Mucosa of rectum (tissue), 2 donors: Measurements from ENCODE around the gene PDE6A.

Experiments
- H3K27ac ChIP-seq, 2 donors: one replicate each; pipeline ENCODE4 v1.7.0; 2013; ENCODE audit warnings: inconsistent platforms in 2 of 2, low read depth in 2 of 2, low read length in 2 of 2
- H3K27me3 ChIP-seq, 2 donors: one replicate each; pipeline ENCODE4 v1.7.0; 2013; ENCODE audit warnings: low read length in 2 of 2; ENCODE audit not compliant: control insufficient read depth in 2 of 2, insufficient read depth in 2 of 2
- H3K36me3 ChIP-seq, 2 donors: one replicate each; pipeline ENCODE4 v1.7.0; 2013; ENCODE audit warnings: low read length in 2 of 2; ENCODE audit not compliant: control insufficient read depth in 2 of 2, insufficient read depth in 2 of 2
- H3K4me1 ChIP-seq, 2 donors: one replicate each; pipeline ENCODE4 v1.7.0; 2013; ENCODE audit warnings: low read length in 2 of 2, mild to moderate bottlenecking in 1 of 2; ENCODE audit not compliant: control insufficient read depth in 2 of 2, insufficient read depth in 2 of 2
- H3K4me3 ChIP-seq, 2 donors: one replicate each; pipeline ENCODE4 v1.7.0; 2013; ENCODE audit warnings: low read length in 2 of 2
- H3K9ac ChIP-seq, 2 donors: one replicate each; pipeline ENCODE4 v1.7.0; 2013; ENCODE audit warnings: low read length in 2 of 2, low read depth in 1 of 2, mild to moderate bottlenecking in 1 of 2
- H3K9me3 ChIP-seq, 2 donors: one replicate each; pipeline ENCODE4 v1.7.0; 2013; ENCODE audit warnings: low read length in 2 of 2; ENCODE audit not compliant: control insufficient read depth in 2 of 2
- donor health status: healthy.
- donor health status: Normal muscosa, but diverticular disease.

The PDE6A gene

DNA sequence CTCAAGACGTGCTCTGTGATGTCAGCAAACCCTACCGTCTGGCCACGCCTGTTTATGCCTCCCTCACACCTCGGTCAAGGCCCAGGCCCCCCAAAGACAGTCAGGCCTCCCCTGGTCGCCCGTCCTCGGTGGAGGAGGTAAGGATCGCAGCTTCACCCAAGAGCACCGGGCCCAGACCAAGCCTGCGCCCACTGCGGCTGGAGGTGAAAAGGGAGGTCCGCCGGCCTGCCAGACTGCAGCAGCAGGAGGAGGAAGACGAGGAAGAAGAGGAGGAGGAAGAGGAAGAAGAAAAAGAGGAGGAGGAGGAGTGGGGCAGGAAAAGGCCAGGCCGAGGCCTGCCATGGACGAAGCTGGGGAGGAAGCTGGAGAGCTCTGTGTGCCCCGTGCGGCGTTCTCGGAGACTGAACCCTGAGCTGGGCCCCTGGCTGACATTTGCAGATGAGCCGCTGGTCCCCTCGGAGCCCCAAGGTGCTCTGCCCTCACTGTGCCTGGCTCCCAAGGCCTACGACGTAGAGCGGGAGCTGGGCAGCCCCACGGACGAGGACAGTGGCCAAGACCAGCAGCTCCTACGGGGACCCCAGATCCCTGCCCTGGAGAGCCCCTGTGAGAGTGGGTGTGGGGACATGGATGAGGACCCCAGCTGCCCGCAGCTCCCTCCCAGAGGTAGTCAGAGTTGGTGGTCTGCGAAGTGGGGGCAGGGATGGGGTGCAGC is 111.3 kb downstream of the PDE6A start:
- peaks cover 54 to 61% of the 10 kb centered on the region in 2 donors for H3K36me3 ChIP-seq
- no peak overlapping the region for H3K9ac ChIP-seq
- H3K4me3 ChIP-seq: no peak overlapping the region
- H3K9me3 ChIP-seq: no peaks in the 10 kb centered on the region
- H3K4me1 ChIP-seq: peaks cover 2 to 3% of the 10 kb centered on the region in 2 donors
- H3K27me3 ChIP-seq: no peaks in the 10 kb centered on the region
- H3K27ac ChIP-seq: no peak overlapping the region

DNA sequence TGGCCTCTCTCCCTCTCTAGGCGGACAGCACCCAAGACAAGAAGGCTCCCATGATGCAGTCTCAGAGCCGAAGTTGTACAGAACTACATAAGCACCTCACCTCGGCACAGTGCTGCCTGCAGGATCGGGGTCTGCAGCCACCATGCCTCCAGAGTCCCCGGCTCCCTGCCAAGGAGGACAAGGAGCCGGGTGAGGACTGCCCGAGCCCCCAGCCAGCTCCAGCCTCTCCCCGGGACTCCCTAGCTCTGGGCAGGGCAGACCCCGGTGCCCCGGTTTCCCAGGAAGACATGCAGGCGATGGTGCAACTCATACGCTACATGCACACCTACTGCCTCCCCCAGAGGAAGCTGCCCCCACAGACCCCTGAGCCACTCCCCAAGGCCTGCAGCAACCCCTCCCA is 112.0 kb downstream of the PDE6A start:
- H3K9ac ChIP-seq: no peak overlapping the region
- H3K36me3 ChIP-seq: peaks cover 58 to 61% of the 10 kb centered on the region in 2 donors
- H3K27ac ChIP-seq: no peak overlapping the region
- H3K4me1 ChIP-seq: no peaks in the 10 kb centered on the region
- no peak overlapping the region for H3K4me3 ChIP-seq
- no peaks in the 10 kb centered on the region for H3K9me3 ChIP-seq
- H3K27me3 ChIP-seq: no peaks in the 10 kb centered on the region

DNA sequence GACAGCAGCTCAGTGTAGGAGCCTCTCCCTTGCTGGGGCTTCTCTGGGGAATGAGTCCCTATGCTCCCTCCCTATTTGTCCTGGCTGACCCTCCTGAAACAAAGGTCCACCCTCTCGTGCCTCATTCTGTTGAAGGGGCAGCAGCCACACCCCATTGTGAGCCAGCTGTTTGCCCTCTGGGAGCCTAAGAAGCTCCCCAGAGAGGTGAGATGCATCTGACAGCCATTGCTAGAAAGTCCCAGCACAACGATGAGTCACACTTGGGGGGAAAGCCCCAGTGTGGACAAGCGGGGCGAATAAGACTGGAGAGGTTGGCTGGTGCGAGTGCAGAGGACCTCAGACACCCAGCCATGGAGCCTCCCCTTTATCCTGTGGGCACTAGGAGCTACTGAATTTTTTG is 113.1 kb downstream of the PDE6A start:
- no peaks in the 10 kb centered on the region for H3K9me3 ChIP-seq
- H3K27me3 ChIP-seq: no peaks in the 10 kb centered on the region
- no peak overlapping the region for H3K9ac ChIP-seq
- no peak overlapping the region for H3K4me3 ChIP-seq
- H3K27ac ChIP-seq: no peak overlapping the region
- no peaks in the 10 kb centered on the region for H3K4me1 ChIP-seq
- H3K36me3 ChIP-seq: peaks cover 61 to 66% of the 10 kb centered on the region in 2 donors

DNA sequence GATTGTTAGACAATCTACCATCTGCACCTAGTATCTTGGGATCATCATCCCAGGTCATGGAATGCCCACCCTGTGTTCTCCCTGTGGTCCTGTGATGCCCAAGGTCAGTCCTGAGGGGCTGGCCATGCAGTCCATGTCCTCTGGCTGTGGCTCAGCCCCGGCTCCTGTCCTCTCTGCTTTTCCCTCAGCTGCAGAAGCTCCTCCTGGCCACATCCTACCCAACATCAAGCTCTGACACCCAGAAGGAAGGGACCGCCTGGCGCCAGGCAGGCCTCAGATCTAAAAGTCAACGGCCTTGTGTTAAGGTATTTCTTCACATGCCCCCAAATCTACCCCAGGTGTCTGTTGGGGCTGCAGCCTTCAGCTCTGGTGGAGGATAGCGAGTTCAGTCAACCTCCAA is 114.0 kb downstream of the PDE6A start:
- Histone ChIP-seq H3K27ac (no peak overlapping the region), H3K4me1 (no peaks in the 10 kb centered on the region), H3K27me3 (no peaks in the 10 kb centered on the region), H3K9me3 (no peaks in the 10 kb centered on the region), H3K36me3 (peaks cover 53 to 64% of the 10 kb centered on the region in 2 donors), H3K4me3 (no peak overlapping the region), H3K9ac (no peak overlapping the region)

DNA sequence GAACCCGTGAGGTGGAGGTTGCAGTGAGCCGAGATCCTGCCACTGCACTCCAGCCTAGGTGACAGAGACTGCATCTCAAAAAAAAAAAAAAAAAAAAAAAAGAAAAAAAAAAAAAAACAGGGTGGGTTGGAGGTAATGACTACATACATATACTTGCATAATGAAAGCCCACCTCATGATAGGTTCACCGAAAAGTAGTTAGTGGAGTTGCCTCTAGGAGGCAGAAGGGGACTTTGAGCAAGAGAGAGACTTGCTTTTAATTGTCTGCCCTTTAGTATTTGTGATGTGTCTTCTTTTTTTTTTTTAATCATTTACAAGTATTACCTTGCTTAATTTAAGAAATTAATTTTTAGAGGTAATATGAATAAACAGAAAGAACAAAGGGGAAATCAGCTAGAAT is 114.6 kb downstream of the PDE6A start:
- peaks cover 51 to 59% of the 10 kb centered on the region in 2 donors for H3K36me3 ChIP-seq
- no peaks in the 10 kb centered on the region for H3K4me1 ChIP-seq
- no peaks in the 10 kb centered on the region for H3K27me3 ChIP-seq
- no peaks in the 10 kb centered on the region for H3K9me3 ChIP-seq
- no peak overlapping the region for H3K4me3 ChIP-seq
- H3K27ac ChIP-seq: no peak overlapping the region
- no peak overlapping the region for H3K9ac ChIP-seq

DNA sequence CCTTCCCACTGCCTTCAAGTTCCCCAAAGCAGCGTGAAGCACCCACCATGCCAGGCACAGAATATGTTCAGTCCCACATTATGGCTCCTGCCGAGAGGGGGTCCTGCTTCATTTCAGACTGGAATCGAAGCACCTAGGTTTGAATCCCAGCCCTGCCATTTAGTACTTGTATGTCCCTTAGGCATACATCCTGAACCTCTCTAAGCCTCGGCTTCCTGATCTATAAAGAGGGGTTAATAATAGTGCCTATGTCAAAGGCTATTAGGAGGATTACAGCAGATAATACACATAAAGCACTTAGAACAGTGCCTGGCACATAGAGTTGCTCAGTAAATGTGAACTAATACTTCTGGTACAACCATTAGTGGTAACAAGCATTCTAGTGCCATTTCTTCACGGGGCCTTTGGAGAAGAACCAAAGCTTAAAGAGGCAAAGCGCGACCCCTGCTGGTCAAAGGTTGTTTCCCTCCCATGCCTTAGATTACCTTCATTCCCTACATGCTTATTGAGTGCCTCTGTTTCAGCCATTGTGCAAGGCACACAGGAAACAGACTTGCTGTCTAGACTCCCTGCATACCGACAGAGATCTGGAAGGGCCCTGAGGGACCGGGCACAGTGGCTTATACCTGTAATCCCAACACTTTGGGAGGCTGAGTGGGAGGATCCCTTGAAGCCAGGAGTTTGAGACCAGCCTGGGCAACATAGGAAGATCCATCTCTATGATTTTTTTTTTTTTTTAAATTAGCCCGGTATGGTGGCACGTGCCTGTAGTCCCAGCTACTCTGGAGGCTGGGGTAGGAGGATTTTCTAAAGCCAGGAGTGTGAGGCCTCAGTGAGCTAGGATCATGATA is 116.2 kb downstream of the PDE6A start:
- Histone ChIP-seq H3K27me3 (no peaks in the 10 kb centered on the region), H3K4me3 (no peak overlapping the region), H3K4me1 (no peaks in the 10 kb centered on the region), H3K27ac (no peak overlapping the region), H3K36me3 (peaks cover 43 to 54% of the 10 kb centered on the region in 2 donors), H3K9ac (no peak overlapping the region), H3K9me3 (no peaks in the 10 kb centered on the region)

DNA sequence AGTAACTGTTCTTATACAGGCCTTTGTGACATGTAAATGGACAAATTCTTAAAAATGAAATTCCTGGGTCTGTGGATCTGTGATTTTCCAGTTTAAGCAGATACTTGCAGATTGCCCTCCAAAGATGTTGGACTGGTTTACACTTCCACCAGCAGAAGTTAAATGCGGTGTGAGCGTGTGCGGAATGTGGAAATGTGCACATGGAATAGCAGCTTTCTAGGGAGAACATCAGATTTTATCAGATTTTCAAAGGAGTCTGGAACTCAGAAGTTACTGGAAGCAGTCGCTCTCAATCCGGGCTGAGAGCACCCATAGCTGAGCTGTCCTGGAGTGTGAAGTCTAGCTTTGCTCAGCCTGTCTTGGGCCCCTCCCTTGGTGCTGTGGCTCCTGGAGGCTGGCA is 117.0 kb downstream of the PDE6A start:
- H3K9me3 ChIP-seq: no peaks in the 10 kb centered on the region
- no peak overlapping the region for H3K27ac ChIP-seq
- no peaks in the 10 kb centered on the region for H3K27me3 ChIP-seq
- H3K36me3 ChIP-seq: peaks cover 44 to 45% of the 10 kb centered on the region in 2 donors
- no peaks in the 10 kb centered on the region for H3K4me1 ChIP-seq
- no peak overlapping the region for H3K9ac ChIP-seq
- no peak overlapping the region for H3K4me3 ChIP-seq

DNA sequence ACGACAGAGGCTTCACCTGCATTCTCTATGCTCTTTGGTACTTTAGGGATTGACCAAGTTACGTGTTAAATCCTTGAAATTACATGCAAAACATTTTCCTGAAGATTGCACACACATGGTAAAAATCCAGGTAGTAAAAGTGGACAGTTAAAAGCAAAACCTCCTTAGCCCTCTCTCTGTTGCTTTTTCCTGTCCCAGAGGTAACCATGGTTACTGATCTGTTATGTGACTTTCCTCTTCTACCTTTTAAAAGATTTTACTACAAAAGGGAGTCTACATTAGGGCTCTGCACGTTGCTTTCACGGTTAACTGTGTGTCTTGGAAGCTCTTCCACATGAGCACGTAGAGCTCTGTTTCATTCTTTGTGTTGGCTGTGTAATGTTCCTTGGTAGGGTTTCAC is 117.5 kb downstream of the PDE6A start:
- no peaks in the 10 kb centered on the region for H3K9me3 ChIP-seq
- no peak overlapping the region for H3K9ac ChIP-seq
- no peaks in the 10 kb centered on the region for H3K27me3 ChIP-seq
- no peak overlapping the region for H3K27ac ChIP-seq
- no peaks in the 10 kb centered on the region for H3K4me1 ChIP-seq
- peaks cover 41 to 44% of the 10 kb centered on the region in 2 donors for H3K36me3 ChIP-seq
- H3K4me3 ChIP-seq: no peak overlapping the region

DNA sequence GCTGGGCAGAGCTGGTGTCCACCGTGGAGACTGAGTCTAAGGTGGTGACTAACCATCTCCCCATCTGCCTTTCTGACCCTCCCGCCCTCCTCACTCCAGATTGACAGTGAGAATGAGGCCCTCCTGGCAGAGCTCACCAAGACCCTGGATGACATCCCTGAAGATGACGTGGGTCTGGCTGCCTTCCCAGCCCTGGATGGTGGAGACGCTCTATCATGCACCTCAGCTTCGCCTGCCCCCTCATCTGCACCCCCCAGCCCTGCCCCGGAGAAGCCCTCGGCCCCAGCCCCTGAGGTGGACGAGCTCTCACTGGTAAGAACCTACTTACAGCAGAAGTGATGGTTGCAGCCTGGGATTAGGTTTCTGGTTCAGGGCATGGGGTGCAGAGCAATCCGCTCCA is 118.0 kb downstream of the PDE6A start:
- peaks cover 0 to 2% of the 10 kb centered on the region in 2 donors for H3K4me1 ChIP-seq
- peaks cover 39 to 42% of the 10 kb centered on the region in 2 donors for H3K36me3 ChIP-seq
- H3K9ac ChIP-seq: no peak overlapping the region
- H3K27ac ChIP-seq: no peak overlapping the region
- no peaks in the 10 kb centered on the region for H3K9me3 ChIP-seq
- H3K4me3 ChIP-seq: no peak overlapping the region
- H3K27me3 ChIP-seq: no peaks in the 10 kb centered on the region

DNA sequence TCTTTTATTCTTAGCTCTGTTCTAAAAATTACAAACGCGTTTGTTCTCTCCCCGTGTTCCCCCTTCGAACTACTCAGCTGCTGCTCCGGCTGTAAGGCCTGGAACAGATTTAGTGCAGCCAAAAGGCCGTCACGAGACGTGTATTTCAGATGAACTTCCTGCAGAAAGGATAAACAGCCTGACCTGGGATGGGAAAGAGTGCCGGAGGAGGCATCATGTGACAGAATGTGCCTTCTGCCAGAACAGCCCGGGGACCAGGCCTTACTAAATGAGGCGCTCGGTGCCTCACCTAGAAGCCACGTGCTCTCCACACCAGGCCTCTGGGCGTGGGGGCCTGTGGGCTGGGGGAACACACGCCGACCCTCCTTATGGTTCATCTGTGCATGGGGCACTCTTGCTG is 119.7 kb downstream of the PDE6A start:
- no peak overlapping the region for H3K4me3 ChIP-seq

More for the DNA sequence above, 119.7 kb downstream of the PDE6A start:
- Histone ChIP-seq H3K36me3 (peaks cover 25 to 29% of the 10 kb centered on the region in 2 donors), H3K9me3 (no peaks in the 10 kb centered on the region), H3K9ac (peak overlapping the region in 1 of 2 donors; percentile 8), H3K4me1 (peaks cover 0 to 9% of the 10 kb centered on the region in 2 donors), H3K27me3 (no peaks in the 10 kb centered on the region), H3K27ac (peak overlapping the region; percentile 50 to 71)
